DOHH2 (cell line): ENCODE data around the gene LRRC8E.

Experiments
- CTCF ChIP-seq: fragments of 200-600 bp; sonication (generic); IDR thresholded peaks from one replicate; pipeline ENCODE4 v1.5.1; 2014; ENCODE audit warnings: antibody characterized with exemption, mild to moderate bottlenecking, low read depth, low read length; ENCODE audit not compliant: poor library complexity, severe bottlenecking
- EZH2phosphoT487 ChIP-seq: fragments of 200-600 bp; sonication (generic); IDR thresholded peaks from 2 replicates; pipeline ENCODE4 v1.6.1; 2017; ENCODE audit warnings: borderline replicate concordance, mild to moderate bottlenecking, antibody characterized with exemption, low read length, moderate library complexity, mixed read lengths

GRCh38 chr19:7908742-7909461 is 20.6 kb downstream of the LRRC8E start:
- TF ChIP-seq CTCF (no peak), EZH2phosphoT487 (no peak)
